ENCODE data around the gene HPGDS. TPM values are rescaled to one million over a fixed set of nuclear protein-coding genes. Genes with fewer than 3 reads are reported as not detected.

Gene HPGDS
- total RNA-seq, 1 donor from 2014 or later = 3.2 TPM

DNA sequence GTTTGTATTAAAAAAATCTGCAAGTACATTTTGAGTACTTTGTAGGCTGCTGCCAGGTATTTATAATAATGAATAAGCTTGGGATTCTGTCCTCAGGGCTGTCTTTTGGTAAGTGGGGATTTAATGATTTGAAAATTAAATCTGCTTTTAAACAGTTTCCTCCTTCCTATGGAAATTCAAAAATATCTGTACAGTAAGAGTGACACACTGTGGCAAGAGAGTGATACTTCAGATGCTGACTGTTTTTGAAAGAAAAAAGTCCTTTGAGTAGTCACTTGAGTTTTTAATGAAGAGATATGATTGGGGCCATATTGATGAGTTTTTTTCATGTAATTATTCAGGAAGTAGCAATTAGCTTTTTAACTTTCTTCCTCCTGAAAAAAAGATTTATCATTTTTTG lies 85.8 kb downstream of the HPGDS start:
- intact Hi-C loops (cut with micrococcal nuclease) = loop anchor here (2.0 to 5.0 kb wide), 2 partner anchors 360 to 466 kb away; no protein-coding TSS in a partner anchor

GRCh38 chr4:94256144-94256783 lies 86.4 kb downstream of the HPGDS start:
- intact Hi-C loops (cut with micrococcal nuclease) = loop anchor here (2.0 to 5.0 kb wide), 2 partner anchors 359 to 465 kb away; no protein-coding TSS in a partner anchor

DNA sequence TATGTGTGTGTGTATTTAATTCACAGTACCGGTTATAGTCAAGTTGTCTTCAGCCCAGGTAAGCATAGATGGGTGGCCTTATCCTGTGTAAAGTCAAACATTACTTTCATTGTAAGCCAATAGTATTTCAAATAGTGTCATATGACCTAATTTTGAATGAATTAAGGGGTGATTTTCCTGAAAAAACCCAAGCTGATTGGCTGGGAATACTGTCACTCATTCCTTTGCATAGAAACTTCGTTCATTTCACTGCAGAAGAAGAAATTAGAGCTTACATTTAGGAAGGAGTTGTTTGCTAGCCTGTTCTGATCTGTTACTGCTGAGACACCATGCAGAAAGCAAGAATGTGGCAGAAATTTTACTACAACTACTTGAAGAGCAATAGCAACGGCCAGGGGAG lies 89.6 kb downstream of the HPGDS start:
- intact Hi-C loops (cut with micrococcal nuclease) = loop anchor here (5.0 kb wide), 1 partner anchor 46 kb away; the partner anchor contains the start of gene SMARCAD1

GRCh38 chr4:94251094-94251493 lies 91.5 kb downstream of the HPGDS start:
- intact Hi-C loops (cut with micrococcal nuclease) = loop anchor here (5.0 kb wide), 1 partner anchor 44 kb away; the partner anchor contains the start of gene SMARCAD1

Other genes with a start within 250 kb of the HPGDS start
- 32.3 and 34.7 TPM in 2 replicates for gene SMARCAD1, start 135.0 kb downstream of the HPGDS start, total RNA-seq
- gene PDLIM5, start 109.1 kb upstream of the HPGDS start, total RNA-seq = 25.1 and 27.8 TPM in 2 replicates